Stimulated activated CD4-positive, alpha-beta T cell treated with anti-CD3 and anti-CD28 coated beads, Interleukin-1b, Interleukin-23, amount 100 ng/mL, for 4 hours (primary cell): ENCODE measurements around the gene PCDH1.
"Not testable (repeated sequence)": the region's sequence is repeated elsewhere in the genome, so short reads cannot be mapped to it uniquely, and the experiment has no call there.

Experiments
- DNase-seq, 2 donors: peaks; one replicate each; pipeline ENCODE4 v3.0.0-alpha.2; 2020; ENCODE audit warnings: low read depth in 2 of 2

PCDH1 gene

GRCh38 chr5:141878186-141878710 is at the start of gene PCDH1:
Gene PCDH1, minus strand, starts transcription at chr5:141878410. Its CDS starts 148 bp downstream, at chr5:141878262.
- DNase-seq, result peak in 1 of 2 donors; percentile 18

- no peak for DNase-seq
Measured at GRCh38 chr5:141926434-141926833, 48.2 kb upstream of the PCDH1 start.

- peak; percentile 82 to 93 for DNase-seq
Measured at GRCh38 chr5:141923448-141924313, 45.5 kb upstream of the PCDH1 start, which contains the start of gene DELE1. Gene DELE1, plus strand, starts transcription at chr5:141923871. Its CDS starts 71 bp downstream, at chr5:141923942.

GRCh38 chr5:141922827-141923447 is 44.7 kb upstream of the PCDH1 start:
- not testable (repeated sequence) for DNase-seq

- DNase-seq, result no peak
Measured at GRCh38 chr5:141920771-141921170, 42.6 kb upstream of the PCDH1 start.

- DNase-seq, result no peak
Measured at GRCh38 chr5:141919218-141920119, 41.3 kb upstream of the PCDH1 start.

- no peak for DNase-seq
Measured at GRCh38 chr5:141917760-141918159, 39.5 kb upstream of the PCDH1 start.

GRCh38 chr5:141916522-141916921 is 38.3 kb upstream of the PCDH1 start:
- no peak for DNase-seq

GRCh38 chr5:141915881-141916336 is 37.7 kb upstream of the PCDH1 start:
- DNase-seq, result no peak

GRCh38 chr5:141914797-141915196 is 36.6 kb upstream of the PCDH1 start:
- DNase-seq, result no peak

GRCh38 chr5:141914199-141914743 is 36.1 kb upstream of the PCDH1 start:
- DNase-seq, result peak in 1 of 2 donors; percentile 18

GRCh38 chr5:141913560-141914198 is 35.5 kb upstream of the PCDH1 start:
- DNase-seq, result no peak

- DNase-seq, result no peak
Measured at GRCh38 chr5:141910271-141910673, 32.1 kb upstream of the PCDH1 start.

GRCh38 chr5:141909212-141909611 is 31.0 kb upstream of the PCDH1 start:
- DNase-seq, result no peak

- no peak for DNase-seq
Measured at GRCh38 chr5:141908796-141909195, 30.6 kb upstream of the PCDH1 start.

GRCh38 chr5:141906972-141907371 is 28.8 kb upstream of the PCDH1 start:
- no peak for DNase-seq

GRCh38 chr5:141906517-141906916 is 28.3 kb upstream of the PCDH1 start:
- no peak for DNase-seq

GRCh38 chr5:141904551-141904950 is 26.3 kb upstream of the PCDH1 start:
- DNase-seq, result no peak

- DNase-seq, result no peak
Measured at GRCh38 chr5:141903261-141903660, 25.1 kb upstream of the PCDH1 start.

- DNase-seq, result no peak
Measured at GRCh38 chr5:141902015-141902814, 24.0 kb upstream of the PCDH1 start.
